Right cardiac atrium (tissue), 5 donors: ENCODE data around the gene BUB3. TPM values are rescaled to one million over a fixed set of nuclear protein-coding genes. Genes with fewer than 3 reads are reported as not detected.

Source experiments
- ATAC-seq, 2 donors: fragments of 200-7000 bp; cut with Tn5 transposase; one replicate each; pipeline versions ENCODE4 v1.8.0 to v1.9.1; 2020; ENCODE audit warnings: moderate library complexity in 2 of 2, mild to moderate bottlenecking in 1 of 2
- DNase-seq, 3 donors: peaks; one replicate each; pipeline ENCODE4 v3.0.0-alpha.2; 2020
- H3K27ac ChIP-seq: one replicate; pipeline ENCODE4 v1.5.1; 2013; ENCODE audit warnings: mild to moderate bottlenecking, low read length, control low read depth, moderate library complexity
- H3K27me3 ChIP-seq: one replicate; pipeline ENCODE4 v1.6.1; 2013; ENCODE audit not compliant: control insufficient read depth, insufficient read depth
- H3K4me1 ChIP-seq: one replicate; pipeline ENCODE4 v1.6.1; 2013; ENCODE audit warnings: low read length; ENCODE audit not compliant: control insufficient read depth, insufficient read depth
- H3K4me3 ChIP-seq: one replicate; pipeline ENCODE4 v1.5.1; 2013; ENCODE audit warnings: low read length, control low read depth
- H3K9me3 ChIP-seq: one replicate; pipeline ENCODE4 v1.6.1; 2013; ENCODE audit warnings: low read length; ENCODE audit not compliant: control insufficient read depth
- WGBS: extraction: QIAGEN DNeasy Blood & Tissue Kit; methylation state at CpG from one replicate; pipeline ENCODE4 v1.1.7; 2013; 5-methylcytosine and 5-hydroxymethylcytosine counted together
- intact Hi-C, 4 donors: fragments of 100-400 bp; cut with DNase I; formaldehyde crosslinking; loops; one replicate each; pipeline versions ENCODE4 v1.11.0 to v1.14.0; 2022 to 2023
- polyA plus RNA-seq: library from polyadenylated mRNA; stranded (reverse); fragments of 200-250 nt; gene quantifications from one replicate; pipeline ENCODE4 v1.2.3, GENCODE V29; 2013
- total RNA-seq, 4 donors: library from RNA; stranded (reverse); fragmentation: NEBNext Ultra II Directional; extraction: Animal tissue kit (Norgen Biotek cat#: 25700); gene quantifications; one replicate each; pipeline ENCODE4 v1.2.1, GENCODE V29; 2021
- donor health status: healthy with polysubstance abuse.
- donor health status: DM: no; HTN: yes; CAD: no.
- donor health status: DM: no; HTN: no; CAD: no.
- donor health status: DM: no; HTN: yes; CAD: no; lungs with severe emphysema.
- donor health status: DM: yes; HTN: yes; CAD: no.

Gene BUB3
- total and polyA plus RNA-seq, 5 donors = 28.3 to 43.0 (median 35.1) TPM

DNA sequence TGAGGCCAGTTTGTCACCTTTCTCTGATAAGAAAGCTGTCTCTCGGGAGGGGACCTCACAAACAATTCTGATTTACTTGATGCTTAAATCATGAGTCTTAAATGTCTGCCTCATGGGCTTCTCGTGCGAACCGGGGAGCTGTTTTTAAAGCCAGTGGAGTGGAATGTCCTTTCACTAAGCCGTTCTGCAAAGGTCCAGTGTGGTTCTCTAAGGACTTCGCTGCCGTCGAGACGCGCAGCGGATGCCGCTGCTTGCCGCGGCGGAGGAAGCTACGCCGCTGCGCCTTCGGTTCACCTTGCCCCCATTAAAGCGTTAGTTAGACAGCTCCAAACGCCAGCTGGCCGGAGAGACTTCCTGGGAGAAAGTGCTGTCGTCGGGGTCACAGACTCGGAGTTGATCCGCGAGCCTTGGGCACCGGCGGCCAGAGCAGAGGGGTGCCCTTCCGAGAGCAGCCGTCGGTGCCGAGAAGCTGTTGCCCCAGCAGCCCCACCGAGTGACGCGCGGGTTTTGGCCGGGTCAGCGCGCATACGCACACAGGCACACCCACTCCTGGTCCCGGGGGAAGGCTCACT lies 19.8 kb upstream of the BUB3 start:
- Histone ChIP-seq H3K4me3 (no peak overlapping the region), H3K27me3 (no peaks in the 10 kb centered on the region), H3K9me3 (no peaks in the 10 kb centered on the region), H3K27ac (no peak overlapping the region), H3K4me1 (peaks cover 6% of the 10 kb centered on the region)
- intact Hi-C loops = loop anchor here in 2 of 4 donors (5.0 to 10.0 kb wide), 3 partner anchors 240 to 428 kb away; no protein-coding TSS in a partner anchor
- ATAC-seq = peak in 1 of 2 donors; percentile 26
- peak in 1 of 3 donors; percentile 60 for DNase-seq
- WGBS = 2% methylated on average over 42 of the region's 42 CpGs

DNA sequence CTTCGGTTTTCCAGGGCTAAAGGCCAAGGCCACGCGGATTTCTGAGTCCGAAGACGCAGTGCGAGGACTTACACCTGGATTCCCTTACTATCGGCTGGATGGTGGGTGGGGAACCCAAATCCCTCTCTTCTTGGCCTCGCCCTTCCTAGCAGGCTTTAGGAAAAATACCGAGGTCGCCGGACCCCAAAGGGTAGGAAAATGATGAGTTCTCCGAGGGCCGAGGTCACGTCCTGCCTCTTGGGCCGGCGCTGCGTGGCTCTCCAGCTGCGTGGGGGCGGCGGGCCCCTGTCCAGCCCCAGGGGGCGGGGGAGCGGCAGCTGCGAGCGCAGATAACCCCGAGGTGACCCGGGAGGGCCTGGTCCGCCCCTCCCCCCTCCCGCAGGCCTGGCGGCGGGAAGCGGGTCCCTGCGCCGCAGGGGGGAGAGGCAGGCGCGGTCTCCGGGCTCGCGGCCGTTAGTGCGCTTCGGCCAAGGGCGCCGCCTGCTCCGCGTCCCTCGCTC lies 19.2 kb upstream of the BUB3 start:
- intact Hi-C loops = loop anchor here in 2 of 4 donors (5.0 to 10.0 kb wide), 3 partner anchors 240 to 427 kb away; no protein-coding TSS in a partner anchor
- 1% methylated on average over 46 of the region's 46 CpGs for WGBS
- no peak for ATAC-seq
- Histone ChIP-seq H3K9me3 (no peaks in the 10 kb centered on the region), H3K27ac (no peak overlapping the region), H3K27me3 (no peaks in the 10 kb centered on the region), H3K4me1 (peaks cover 6% of the 10 kb centered on the region), H3K4me3 (no peak overlapping the region)
- peak in 1 of 3 donors; percentile 20 for DNase-seq

DNA sequence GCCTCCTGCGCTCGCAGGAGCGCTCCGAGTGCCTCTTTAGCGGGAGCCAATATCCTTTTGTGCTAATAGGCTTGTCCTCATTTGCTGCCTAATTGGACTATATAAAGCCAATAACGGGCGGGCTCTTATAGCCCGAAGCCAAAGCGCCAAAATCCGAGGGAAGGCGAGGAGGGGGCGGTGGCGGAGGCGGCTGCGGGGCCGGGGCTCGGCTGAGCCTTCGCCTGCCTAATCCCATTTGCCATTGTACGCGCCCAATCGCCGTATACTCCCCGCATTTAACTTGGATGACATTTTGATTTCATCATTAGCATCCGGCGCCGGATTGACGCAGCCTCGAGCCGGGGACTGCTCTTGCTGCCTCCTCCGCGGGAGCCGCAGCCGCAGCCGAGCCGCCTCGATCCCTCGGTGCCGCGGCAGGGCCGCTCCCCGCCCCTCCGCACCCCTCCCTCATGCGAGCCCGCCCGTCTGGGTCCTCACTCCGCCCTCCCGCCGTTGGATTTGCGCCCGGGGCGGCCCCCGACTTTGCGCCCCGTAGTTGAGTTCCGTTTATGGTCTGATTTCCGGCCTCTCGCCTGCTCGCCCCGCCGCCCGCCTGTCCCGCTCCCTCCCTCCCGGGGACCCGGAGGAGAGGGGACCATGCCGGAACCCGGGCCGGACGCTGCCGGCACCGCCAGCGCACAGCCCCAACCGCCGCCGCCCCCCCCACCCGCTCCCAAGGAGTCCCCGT lies 18.6 kb upstream of the BUB3 start, which contains the start of gene HMX3:
Gene HMX3 (plus strand): TSS at position 556 of the 727 bp plus-strand sequence. CDS start 81 bp downstream, at position 637.
- H3K4me1 ChIP-seq = peaks cover 6% of the 10 kb centered on the region
- intact Hi-C loops = loop anchor here in 1 of 4 donors (10.0 kb wide), 2 partner anchors 239 to 419 kb away; no protein-coding TSS in a partner anchor

DNA sequence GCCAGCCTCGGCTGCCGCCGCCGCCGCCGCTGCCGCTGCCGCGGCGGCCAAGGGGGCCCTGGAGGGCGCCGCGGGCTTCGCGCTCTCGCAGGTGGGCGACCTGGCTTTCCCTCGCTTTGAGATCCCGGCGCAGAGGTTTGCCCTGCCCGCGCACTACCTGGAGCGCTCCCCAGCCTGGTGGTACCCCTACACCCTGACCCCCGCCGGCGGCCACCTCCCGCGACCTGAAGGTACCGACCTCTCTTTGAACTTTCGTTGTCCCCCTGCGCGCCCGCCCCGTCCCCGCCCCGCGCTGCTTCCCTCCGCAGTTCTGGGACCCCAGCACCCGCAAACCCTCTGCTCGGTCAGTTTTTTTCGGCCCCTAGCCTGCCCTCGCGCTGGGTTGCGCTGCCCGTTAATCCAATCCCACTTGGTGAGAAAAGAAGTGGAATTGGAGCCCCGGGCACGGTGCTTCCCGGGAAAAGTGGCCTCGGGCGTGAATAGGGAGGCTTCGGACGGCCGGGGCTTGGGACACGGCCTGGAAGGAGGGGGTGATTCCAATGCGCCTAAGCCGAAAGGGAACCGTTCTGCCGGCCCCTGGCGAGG lies 17.9 kb upstream of the BUB3 start:
- intact Hi-C loops = loop anchor here in 1 of 4 donors (10.0 kb wide), 2 partner anchors 238 to 418 kb away; no protein-coding TSS in a partner anchor
- no peaks in the 10 kb centered on the region for H3K9me3 ChIP-seq
- ATAC-seq (no peak), DNase-seq (peak in 1 of 3 donors; percentile 61)
- 2% methylated on average over 59 of the region's 59 CpGs for WGBS
- H3K4me1 ChIP-seq = peaks cover 6% of the 10 kb centered on the region
- no peaks in the 10 kb centered on the region for H3K27me3 ChIP-seq
- H3K4me3 ChIP-seq = peak overlapping the region; percentile 23
- no peak overlapping the region for H3K27ac ChIP-seq

More for the DNA sequence above, 18.6 kb upstream of the BUB3 start, which contains the start of gene HMX3:
- no peak within 1 kb of the TSS for H3K27ac ChIP-seq
- under 1% methylated on average over 76 of the region's 76 CpGs for WGBS
- no peaks in the 10 kb centered on the region for H3K9me3 ChIP-seq
- H3K4me3 ChIP-seq = peak within 1 kb of the TSS; percentile 23
- ATAC-seq (peak in 1 of 2 donors; percentile 22), DNase-seq (peak in 2 of 3 donors; percentile 52 to 53)
- H3K27me3 ChIP-seq = no peaks in the 10 kb centered on the region

DNA sequence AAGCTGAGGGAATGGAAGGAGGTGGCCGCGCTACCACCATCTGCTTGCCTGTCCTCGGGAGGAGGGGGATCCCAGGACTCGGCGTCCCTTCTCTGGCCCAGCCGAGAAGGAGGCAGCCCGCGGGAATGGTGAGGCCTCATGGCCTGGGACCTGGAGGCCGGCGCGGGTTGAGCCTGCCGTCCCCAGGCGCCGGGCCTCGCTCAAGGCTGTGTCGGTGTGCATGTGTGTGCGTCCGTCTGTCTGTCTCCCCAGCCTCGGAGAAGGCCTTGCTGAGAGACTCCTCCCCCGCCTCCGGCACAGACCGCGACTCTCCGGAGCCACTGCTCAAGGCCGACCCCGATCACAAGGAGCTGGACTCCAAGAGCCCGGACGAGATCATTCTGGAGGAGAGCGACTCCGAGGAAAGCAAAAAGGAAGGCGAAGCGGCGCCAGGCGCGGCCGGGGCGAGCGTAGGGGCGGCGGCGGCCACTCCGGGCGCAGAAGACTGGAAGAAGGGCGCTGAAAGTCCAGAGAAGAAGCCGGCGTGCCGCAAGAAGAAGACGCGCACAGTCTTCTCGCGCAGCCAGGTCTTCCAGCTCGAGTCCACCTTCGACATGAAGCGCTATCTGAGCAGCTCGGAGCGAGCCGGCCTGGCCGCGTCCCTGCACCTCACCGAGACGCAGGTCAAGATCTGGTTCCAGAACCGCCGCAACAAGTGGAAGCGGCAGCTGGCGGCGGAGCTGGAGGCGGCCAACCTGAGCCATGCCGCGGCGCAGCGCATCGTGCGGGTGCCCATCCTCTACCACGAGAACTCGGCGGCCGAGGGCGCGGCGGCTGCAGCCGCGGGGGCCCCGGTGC lies 17.2 kb upstream of the BUB3 start:
- Histone ChIP-seq H3K4me3 (peak overlapping the region; percentile 24), H3K27me3 (no peaks in the 10 kb centered on the region), H3K4me1 (peaks cover 6% of the 10 kb centered on the region), H3K9me3 (no peaks in the 10 kb centered on the region), H3K27ac (no peak overlapping the region)
- intact Hi-C loops = loop anchor here in 1 of 4 donors (10.0 kb wide), 2 partner anchors 238 to 418 kb away; no protein-coding TSS in a partner anchor
- peak in 1 of 3 donors; percentile 55 for DNase-seq
- ATAC-seq = no peak
- 1% methylated on average over 83 of the region's 83 CpGs for WGBS

DNA sequence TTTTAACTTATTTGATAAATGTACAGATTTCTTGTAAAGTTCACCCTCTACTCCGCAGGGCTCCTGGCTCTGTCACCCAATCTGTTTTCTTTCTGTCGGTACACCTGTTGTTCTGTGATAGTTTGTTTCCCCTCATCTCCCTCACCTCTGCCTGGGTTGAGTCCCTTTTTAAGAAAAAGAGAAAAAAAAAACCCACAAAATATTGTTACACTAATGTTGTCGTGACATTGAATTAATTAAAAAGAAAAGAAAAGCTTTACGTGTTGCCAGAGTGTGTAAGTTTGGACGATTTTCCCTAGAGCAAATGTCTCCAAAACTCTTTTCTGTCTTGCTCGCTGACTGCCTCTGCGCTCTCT lies 15.1 kb upstream of the BUB3 start:
- ATAC-seq = no peak
- WGBS = 10% methylated on average over 7 of the region's 7 CpGs
- intact Hi-C loops = loop anchor here in 1 of 4 donors (10.0 kb wide), 2 partner anchors 236 to 416 kb away; no protein-coding TSS in a partner anchor
- no peaks in the 10 kb centered on the region for H3K9me3 ChIP-seq
- H3K4me1 ChIP-seq = peaks cover 4% of the 10 kb centered on the region
- H3K27me3 ChIP-seq = no peaks in the 10 kb centered on the region
- no peak overlapping the region for H3K27ac ChIP-seq
- H3K4me3 ChIP-seq = no peak overlapping the region
- no peak for DNase-seq

DNA sequence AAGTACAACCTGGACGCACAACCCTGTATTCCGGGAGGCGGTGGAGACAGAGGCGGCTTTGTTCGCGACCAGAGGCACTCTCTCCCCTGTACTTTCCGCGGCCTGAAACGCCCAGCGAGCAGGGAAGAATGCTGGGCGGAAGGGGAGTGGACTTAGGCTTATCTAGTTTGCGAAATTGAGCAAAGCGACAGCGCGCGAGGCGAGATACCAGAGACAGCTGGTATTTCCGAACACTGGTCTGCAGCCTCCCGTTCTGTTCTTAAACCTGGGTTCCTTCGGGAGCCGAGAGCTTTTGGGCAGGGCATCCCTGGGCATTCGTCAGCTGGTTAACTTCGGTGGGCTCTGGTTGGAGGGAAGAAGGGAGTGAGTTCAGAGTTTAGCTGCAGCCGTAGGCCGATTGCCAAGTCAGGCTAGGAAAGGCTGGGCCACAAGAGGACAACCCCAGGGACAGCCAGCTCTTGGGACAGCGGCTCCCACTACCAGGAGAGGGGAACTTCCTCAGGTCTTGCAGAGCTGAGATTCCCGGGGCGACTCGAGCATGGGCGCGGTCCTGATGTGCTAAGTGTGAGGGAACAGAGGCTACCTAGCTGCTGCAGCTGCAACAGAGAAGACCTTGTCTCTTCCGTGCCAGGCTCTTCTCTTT lies 14.6 kb upstream of the BUB3 start:
- intact Hi-C loops = loop anchor here in 1 of 4 donors (10.0 kb wide), 2 partner anchors 235 to 415 kb away; no protein-coding TSS in a partner anchor
- Histone ChIP-seq H3K27ac (no peak overlapping the region), H3K4me3 (no peak overlapping the region), H3K27me3 (no peaks in the 10 kb centered on the region), H3K4me1 (peaks cover 4% of the 10 kb centered on the region), H3K9me3 (no peaks in the 10 kb centered on the region)
- ATAC-seq (peak in 1 of 2 donors; percentile 44), DNase-seq (peak in 1 of 3 donors; percentile 50)
- 3% methylated on average over 32 of the region's 32 CpGs for WGBS

DNA sequence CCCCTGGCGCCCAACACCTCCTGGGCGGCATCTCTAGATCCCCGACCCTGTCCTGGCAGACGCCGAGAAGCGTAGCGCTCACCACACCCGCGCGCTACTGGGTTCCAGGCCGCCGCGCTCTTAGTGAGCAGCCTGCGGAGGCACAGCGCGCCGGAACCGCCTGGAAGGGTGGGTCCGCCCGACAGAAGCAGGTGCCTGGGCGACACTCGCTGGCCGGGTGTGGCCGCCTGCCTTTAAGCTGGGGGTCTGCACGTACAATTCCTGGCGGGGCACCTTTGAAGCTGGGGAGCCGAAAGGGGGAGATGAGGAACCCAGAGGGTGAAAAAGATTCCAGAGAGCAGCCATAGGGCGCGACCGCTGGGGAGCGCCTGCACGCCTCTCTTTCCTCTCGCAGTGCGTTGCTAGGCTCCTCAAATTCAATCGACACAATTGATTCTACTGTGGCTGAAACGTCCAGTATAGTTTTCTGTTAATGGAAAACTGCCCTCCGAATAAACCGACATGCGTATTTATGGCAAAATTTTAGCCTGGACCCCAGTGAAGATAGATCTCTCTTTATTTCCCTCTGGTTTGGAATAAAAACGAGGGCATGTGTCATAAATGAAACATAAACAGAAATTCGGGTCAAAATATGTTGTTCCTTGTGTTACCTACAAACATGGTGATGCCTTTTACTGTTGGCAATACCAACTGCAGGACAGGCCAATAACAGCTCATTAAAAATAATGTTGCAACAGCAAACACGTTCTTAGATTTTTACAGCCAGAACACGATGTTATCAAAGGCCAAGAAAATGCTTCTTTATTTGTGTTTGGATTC lies 13.8 kb upstream of the BUB3 start:
- WGBS = 4% methylated on average over 43 of the region's 43 CpGs
- ATAC-seq = no peak
- peaks cover 2% of the 10 kb centered on the region for H3K4me1 ChIP-seq

DNA sequence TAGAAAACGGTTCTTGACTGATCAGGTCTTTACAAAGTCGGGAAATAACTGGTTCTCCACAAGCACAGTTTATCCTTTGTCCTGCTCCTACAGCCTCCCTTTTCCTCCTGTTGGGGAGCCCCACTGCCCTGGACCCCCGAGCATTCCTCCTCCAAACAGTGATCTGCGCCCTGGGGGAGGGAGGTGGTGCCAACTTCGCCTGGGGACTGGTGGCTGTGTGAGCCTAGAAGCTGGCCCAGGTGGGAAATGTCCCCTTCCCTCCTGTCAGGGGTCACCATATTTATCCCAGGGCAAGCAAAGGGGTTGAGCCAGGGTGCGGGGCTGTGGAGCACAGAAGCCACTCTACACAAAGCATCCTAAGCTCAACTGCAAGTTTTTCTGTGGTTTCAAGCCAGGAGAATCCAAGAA lies 13.2 kb upstream of the BUB3 start:
- 6% methylated on average over 6 of the region's 6 CpGs for WGBS
- no peak overlapping the region for H3K4me3 ChIP-seq
- ATAC-seq (no peak), DNase-seq (peak in 1 of 3 donors; percentile 30)
- no peaks in the 10 kb centered on the region for H3K27me3 ChIP-seq
- intact Hi-C loops = no loop called here
- H3K9me3 ChIP-seq = no peaks in the 10 kb centered on the region
- H3K27ac ChIP-seq = no peak overlapping the region
- H3K4me1 ChIP-seq = peaks cover 2% of the 10 kb centered on the region

More for the DNA sequence above, 13.8 kb upstream of the BUB3 start:
- Histone ChIP-seq H3K4me3 (no peak overlapping the region), H3K27ac (no peak overlapping the region), H3K9me3 (no peaks in the 10 kb centered on the region), H3K27me3 (no peaks in the 10 kb centered on the region)
- intact Hi-C loops = no loop called here
- DNase-seq = peak in 2 of 3 donors; percentile 22 to 31
